Right atrium auricular region (tissue), 2 donors: Measurements from ENCODE around the gene SLC2A13. TPM values are rescaled to one million over a fixed set of nuclear protein-coding genes. Genes with fewer than 3 reads are reported as not detected.

Source experiments
- DNase-seq: peaks from one replicate; pipeline ENCODE4 v3.0.0-alpha.2; 2019; ENCODE audit warnings: low spot score
- H3K27ac ChIP-seq, 2 donors: fragments of 200-600 bp; sonication (generic); 1 replicate in 1 of 2; 2 replicates in 1 of 2; pipeline ENCODE4 v1.5.1; 2016 to 2019
- H3K27me3 ChIP-seq, 2 donors: fragments of 200-600 bp; sonication (generic); one replicate each; pipeline versions ENCODE4 v1.5.1 to v1.6.0; 2017 to 2019
- H3K36me3 ChIP-seq: fragments of 200-600 bp; sonication (generic); one replicate; pipeline ENCODE4 v1.5.1; 2016
- H3K4me1 ChIP-seq, 2 donors: fragments of 200-600 bp; sonication (generic); one replicate each; pipeline versions ENCODE4 v1.5.1 to v1.6.0; 2017 to 2019
- H3K4me3 ChIP-seq, 2 donors: fragments of 200-600 bp; sonication (generic); 1 replicate in 1 of 2; 2 replicates in 1 of 2; pipeline ENCODE4 v1.5.1; 2017 to 2019; ENCODE audit warnings: mild to moderate bottlenecking in 1 of 2, moderate library complexity in 1 of 2
- H3K9me3 ChIP-seq, 2 donors: fragments of 200-600 bp; sonication (generic); one replicate each; pipeline ENCODE4 v1.5.1; 2019
- total RNA-seq, 2 donors: library from RNA; depleted of rRNA; stranded (reverse); fragments of >200 nt; gene quantifications; one replicate each; pipeline ENCODE4 v1.1.0, GENCODE V29; 2016
- TF ChIP-seq, protein P1 (sequence below), 2 donors: fragments of 200-600 bp; sonication (generic); IDR thresholded peaks; one replicate each; pipeline ENCODE4 v1.5.1; 2019; ENCODE audit warnings: antibody characterized with exemption in 2 of 2

The SLC2A13 gene
- total RNA-seq, 2 donors from 2014 or later, result 8.8 to 14.6 TPM

- Histone ChIP-seq H3K4me3 (no peak overlapping the region), H3K9me3 (no peaks in the 10 kb centered on the region), H3K4me1 (peaks cover 0 to 9% of the 10 kb centered on the region in 2 donors), H3K36me3 (no peaks in the 10 kb centered on the region), H3K27ac (no peak overlapping the region), H3K27me3 (no peaks in the 10 kb centered on the region)
- TF ChIP-seq, protein P1, sequence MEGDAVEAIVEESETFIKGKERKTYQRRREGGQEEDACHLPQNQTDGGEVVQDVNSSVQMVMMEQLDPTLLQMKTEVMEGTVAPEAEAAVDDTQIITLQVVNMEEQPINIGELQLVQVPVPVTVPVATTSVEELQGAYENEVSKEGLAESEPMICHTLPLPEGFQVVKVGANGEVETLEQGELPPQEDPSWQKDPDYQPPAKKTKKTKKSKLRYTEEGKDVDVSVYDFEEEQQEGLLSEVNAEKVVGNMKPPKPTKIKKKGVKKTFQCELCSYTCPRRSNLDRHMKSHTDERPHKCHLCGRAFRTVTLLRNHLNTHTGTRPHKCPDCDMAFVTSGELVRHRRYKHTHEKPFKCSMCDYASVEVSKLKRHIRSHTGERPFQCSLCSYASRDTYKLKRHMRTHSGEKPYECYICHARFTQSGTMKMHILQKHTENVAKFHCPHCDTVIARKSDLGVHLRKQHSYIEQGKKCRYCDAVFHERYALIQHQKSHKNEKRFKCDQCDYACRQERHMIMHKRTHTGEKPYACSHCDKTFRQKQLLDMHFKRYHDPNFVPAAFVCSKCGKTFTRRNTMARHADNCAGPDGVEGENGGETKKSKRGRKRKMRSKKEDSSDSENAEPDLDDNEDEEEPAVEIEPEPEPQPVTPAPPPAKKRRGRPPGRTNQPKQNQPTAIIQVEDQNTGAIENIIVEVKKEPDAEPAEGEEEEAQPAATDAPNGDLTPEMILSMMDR (IDR thresholded peaks at IDR 0.05), result no peak
- DNase-seq, result no peak
Observed at GRCh38 chr12:40093512-40093911, 12.4 kb downstream of the SLC2A13 start.

DNA sequence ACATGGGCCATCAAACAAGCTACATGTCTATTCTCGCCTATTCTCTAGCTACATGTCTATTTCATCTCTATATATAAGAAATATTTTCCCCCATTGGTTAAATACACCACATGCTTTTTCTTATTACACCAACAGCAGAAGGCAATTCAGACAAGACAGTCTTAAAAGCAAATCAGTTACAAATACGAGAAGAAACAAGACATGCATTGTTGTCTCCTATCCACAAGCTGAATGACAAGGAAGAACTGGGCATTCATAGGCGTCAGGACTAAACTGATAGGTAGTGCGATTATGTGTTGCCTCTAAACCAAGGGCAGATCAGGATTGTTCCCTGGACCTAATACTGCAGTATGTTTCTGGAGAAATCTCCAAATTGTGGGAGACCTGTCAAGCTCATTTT is 19.4 kb downstream of the SLC2A13 start:
- Histone ChIP-seq H3K36me3 (no peaks in the 10 kb centered on the region), H3K4me3 (no peak overlapping the region), H3K4me1 (no peaks in the 10 kb centered on the region), H3K9me3 (no peaks in the 10 kb centered on the region), H3K27me3 (no peaks in the 10 kb centered on the region), H3K27ac (no peak overlapping the region)
- no peak for DNase-seq
- TF ChIP-seq, protein P1 (IDR thresholded peaks at IDR 0.05), result no peak

- TF ChIP-seq, protein P1 (IDR thresholded peaks at IDR 0.05), result no peak
- Histone ChIP-seq H3K4me3 (no peak overlapping the region), H3K27me3 (no peaks in the 10 kb centered on the region), H3K27ac (no peak overlapping the region), H3K4me1 (no peaks in the 10 kb centered on the region), H3K9me3 (peaks cover 0 to 4% of the 10 kb centered on the region in 2 donors), H3K36me3 (no peaks in the 10 kb centered on the region)
- no peak for DNase-seq
Observed at GRCh38 chr12:40078266-40078665, 27.6 kb downstream of the SLC2A13 start.

DNA sequence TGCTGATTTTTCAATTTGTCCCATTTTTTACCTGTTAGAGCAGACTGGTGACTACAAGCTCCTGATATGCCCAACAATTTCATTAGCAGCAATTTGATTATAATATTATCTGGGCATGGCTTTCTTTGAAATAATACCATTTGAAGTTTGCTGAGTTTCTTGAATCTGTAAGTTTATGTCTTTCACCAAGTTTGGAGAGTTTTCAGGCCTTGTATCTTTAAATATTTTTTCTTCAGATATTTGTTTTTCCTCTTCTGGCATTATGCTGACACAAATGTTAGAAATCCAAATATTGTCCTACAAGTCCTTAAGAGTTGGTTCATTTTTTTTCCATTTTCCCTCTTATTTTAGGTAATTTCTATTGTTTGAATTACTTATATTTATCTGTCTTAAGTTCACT is 30.4 kb downstream of the SLC2A13 start:
- Histone ChIP-seq H3K27me3 (no peaks in the 10 kb centered on the region), H3K9me3 (peaks cover 0 to 4% of the 10 kb centered on the region in 2 donors), H3K36me3 (no peaks in the 10 kb centered on the region), H3K27ac (no peak overlapping the region), H3K4me1 (no peaks in the 10 kb centered on the region), H3K4me3 (no peak overlapping the region)
- DNase-seq, result no peak
- TF ChIP-seq, protein P1 (IDR thresholded peaks at IDR 0.05), result no peak

DNA sequence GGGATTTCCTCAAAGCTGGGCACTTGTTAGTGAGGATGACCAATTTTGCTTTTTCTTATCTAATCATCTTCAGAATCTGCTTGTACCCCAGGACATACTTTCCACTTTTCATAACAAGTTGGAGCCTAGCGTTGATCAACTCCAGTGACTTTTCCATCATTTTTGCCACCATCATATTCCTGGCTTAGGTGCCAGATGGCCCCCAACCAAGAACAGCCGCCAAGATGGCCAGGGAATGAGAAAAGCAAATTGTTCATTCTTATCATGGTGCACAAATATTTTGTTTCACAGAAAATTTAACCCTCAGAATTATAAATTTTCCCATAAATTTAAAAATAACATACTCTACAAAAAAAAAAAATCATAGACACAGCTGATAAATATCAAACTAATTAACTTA is 37.5 kb downstream of the SLC2A13 start:
- Histone ChIP-seq H3K27ac (no peak overlapping the region), H3K36me3 (no peaks in the 10 kb centered on the region), H3K4me3 (no peak overlapping the region), H3K4me1 (peaks cover 0 to 6% of the 10 kb centered on the region in 2 donors), H3K9me3 (no peaks in the 10 kb centered on the region), H3K27me3 (no peaks in the 10 kb centered on the region)
- DNase-seq, result no peak
- TF ChIP-seq, protein P1 (IDR thresholded peaks at IDR 0.05), result no peak

- TF ChIP-seq, protein P1 (IDR thresholded peaks at IDR 0.05), result no peak
- Histone ChIP-seq H3K4me1 (peaks cover 0 to 14% of the 10 kb centered on the region in 2 donors), H3K9me3 (no peaks in the 10 kb centered on the region), H3K4me3 (no peak overlapping the region), H3K27ac (no peak overlapping the region), H3K36me3 (no peaks in the 10 kb centered on the region), H3K27me3 (no peaks in the 10 kb centered on the region)
- DNase-seq, result no peak
Observed at GRCh38 chr12:40065636-40066035, 40.2 kb downstream of the SLC2A13 start.
